ENCODE results near the gene CKS1B. TPM values are rescaled to one million over a fixed set of nuclear protein-coding genes. Genes with fewer than 3 reads are reported as not detected.
A peak's percentile ranks its signal among the peaks of the same experiment; 100 is the strongest.

CKS1B gene
- total and polyA plus RNA-seq, 9 of the 15 experiments (the other 6 are each of a cell fraction or from before 2014, with no cell fraction given) = 215 to 1,103 (median 460) TPM

DNA sequence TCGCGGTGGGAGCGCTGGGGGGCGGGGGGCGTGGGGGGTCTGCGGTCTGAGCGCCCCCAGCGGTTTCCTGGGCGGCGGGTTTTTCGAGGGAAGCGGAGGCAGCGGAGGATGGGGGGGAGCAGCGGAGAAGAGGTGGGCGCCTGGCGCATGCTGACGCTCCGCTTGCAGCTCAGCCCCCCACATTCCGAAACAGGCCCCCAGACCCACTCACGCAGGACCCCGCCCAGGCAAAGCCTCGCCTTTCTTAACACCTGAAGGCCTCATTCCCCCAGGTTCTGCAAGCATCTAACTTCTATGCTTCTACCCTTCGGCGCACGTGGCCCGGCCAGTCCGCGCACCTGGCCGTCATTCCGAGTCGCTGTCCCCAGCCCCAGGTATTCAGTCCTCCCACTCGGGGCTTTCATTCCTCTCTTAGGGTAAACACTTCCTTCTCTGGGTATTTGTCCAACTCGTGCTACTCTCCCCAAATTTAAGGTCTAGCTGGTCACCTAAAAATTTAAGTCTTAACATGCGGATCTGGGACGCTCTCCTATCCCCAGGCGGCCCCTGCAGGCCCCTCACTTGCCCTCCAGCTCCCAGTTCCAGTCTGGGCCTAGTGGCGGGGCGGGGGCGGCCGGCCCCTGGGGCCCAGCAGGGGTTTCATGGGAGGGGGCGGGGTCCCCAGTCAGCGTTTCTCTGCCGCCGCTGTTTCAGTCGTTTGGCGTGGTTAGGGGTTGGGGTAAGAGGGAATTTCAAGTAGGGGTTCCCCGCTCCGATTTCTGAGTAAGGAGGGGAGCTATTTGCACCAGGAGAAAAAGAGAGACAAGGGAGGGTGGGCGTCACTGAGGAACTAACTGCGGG is 25.3 kb downstream of the CKS1B start (continued):
- TF ChIP-seq, protein P1, sequence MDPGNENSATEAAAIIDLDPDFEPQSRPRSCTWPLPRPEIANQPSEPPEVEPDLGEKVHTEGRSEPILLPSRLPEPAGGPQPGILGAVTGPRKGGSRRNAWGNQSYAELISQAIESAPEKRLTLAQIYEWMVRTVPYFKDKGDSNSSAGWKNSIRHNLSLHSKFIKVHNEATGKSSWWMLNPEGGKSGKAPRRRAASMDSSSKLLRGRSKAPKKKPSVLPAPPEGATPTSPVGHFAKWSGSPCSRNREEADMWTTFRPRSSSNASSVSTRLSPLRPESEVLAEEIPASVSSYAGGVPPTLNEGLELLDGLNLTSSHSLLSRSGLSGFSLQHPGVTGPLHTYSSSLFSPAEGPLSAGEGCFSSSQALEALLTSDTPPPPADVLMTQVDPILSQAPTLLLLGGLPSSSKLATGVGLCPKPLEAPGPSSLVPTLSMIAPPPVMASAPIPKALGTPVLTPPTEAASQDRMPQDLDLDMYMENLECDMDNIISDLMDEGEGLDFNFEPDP (CRISPR knock-in tag; IDR thresholded peaks at IDR 0.05) = no peak
- TF ChIP-seq, protein P2, sequence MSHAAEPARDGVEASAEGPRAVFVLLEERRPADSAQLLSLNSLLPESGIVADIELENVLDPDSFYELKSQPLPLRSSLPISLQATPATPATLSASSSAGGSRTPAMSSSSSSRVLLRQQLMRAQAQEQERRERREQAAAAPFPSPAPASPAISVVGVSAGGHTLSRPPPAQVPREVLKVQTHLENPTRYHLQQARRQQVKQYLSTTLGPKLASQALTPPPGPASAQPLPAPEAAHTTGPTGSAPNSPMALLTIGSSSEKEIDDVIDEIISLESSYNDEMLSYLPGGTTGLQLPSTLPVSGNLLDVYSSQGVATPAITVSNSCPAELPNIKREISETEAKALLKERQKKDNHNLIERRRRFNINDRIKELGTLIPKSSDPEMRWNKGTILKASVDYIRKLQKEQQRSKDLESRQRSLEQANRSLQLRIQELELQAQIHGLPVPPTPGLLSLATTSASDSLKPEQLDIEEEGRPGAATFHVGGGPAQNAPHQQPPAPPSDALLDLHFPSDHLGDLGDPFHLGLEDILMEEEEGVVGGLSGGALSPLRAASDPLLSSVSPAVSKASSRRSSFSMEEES (CRISPR knock-in tag; IDR thresholded peaks at IDR 0.05) = no peak
- TF ChIP-seq THRA (IDR thresholded peaks at IDR 0.05) = no peak
- no peak for TF ChIP-seq ILF3 (IDR thresholded peaks at IDR 0.05; ENCODE audit: borderline replicate concordance)
- TF ChIP-seq RFX7 (CRISPR knock-in tag; IDR thresholded peaks at IDR 0.05) = no peak
- TF ChIP-seq PYGO2 (tag; IDR thresholded peaks at IDR 0.05) = no peak
- no peak for TF ChIP-seq TRIM28 (IDR thresholded peaks at IDR 0.05)
- TF ChIP-seq, protein P3, sequence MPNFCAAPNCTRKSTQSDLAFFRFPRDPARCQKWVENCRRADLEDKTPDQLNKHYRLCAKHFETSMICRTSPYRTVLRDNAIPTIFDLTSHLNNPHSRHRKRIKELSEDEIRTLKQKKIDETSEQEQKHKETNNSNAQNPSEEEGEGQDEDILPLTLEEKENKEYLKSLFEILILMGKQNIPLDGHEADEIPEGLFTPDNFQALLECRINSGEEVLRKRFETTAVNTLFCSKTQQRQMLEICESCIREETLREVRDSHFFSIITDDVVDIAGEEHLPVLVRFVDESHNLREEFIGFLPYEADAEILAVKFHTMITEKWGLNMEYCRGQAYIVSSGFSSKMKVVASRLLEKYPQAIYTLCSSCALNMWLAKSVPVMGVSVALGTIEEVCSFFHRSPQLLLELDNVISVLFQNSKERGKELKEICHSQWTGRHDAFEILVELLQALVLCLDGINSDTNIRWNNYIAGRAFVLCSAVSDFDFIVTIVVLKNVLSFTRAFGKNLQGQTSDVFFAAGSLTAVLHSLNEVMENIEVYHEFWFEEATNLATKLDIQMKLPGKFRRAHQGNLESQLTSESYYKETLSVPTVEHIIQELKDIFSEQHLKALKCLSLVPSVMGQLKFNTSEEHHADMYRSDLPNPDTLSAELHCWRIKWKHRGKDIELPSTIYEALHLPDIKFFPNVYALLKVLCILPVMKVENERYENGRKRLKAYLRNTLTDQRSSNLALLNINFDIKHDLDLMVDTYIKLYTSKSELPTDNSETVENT (CRISPR knock-in tag; IDR thresholded peaks at IDR 0.05) = no peak
- TF ChIP-seq ELF1 (tag; IDR thresholded peaks at IDR 0.05) = peak; percentile 23; the same call in 1 of the 2 replicates
- TF ChIP-seq, protein P4, sequence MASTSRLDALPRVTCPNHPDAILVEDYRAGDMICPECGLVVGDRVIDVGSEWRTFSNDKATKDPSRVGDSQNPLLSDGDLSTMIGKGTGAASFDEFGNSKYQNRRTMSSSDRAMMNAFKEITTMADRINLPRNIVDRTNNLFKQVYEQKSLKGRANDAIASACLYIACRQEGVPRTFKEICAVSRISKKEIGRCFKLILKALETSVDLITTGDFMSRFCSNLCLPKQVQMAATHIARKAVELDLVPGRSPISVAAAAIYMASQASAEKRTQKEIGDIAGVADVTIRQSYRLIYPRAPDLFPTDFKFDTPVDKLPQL (IDR thresholded peaks at IDR 0.05; ENCODE audit: extremely low read depth, insufficient read length) = no peak
- no peak for TF ChIP-seq FOXJ3 (CRISPR knock-in tag; IDR thresholded peaks at IDR 0.05)
- TF ChIP-seq, protein P5, sequence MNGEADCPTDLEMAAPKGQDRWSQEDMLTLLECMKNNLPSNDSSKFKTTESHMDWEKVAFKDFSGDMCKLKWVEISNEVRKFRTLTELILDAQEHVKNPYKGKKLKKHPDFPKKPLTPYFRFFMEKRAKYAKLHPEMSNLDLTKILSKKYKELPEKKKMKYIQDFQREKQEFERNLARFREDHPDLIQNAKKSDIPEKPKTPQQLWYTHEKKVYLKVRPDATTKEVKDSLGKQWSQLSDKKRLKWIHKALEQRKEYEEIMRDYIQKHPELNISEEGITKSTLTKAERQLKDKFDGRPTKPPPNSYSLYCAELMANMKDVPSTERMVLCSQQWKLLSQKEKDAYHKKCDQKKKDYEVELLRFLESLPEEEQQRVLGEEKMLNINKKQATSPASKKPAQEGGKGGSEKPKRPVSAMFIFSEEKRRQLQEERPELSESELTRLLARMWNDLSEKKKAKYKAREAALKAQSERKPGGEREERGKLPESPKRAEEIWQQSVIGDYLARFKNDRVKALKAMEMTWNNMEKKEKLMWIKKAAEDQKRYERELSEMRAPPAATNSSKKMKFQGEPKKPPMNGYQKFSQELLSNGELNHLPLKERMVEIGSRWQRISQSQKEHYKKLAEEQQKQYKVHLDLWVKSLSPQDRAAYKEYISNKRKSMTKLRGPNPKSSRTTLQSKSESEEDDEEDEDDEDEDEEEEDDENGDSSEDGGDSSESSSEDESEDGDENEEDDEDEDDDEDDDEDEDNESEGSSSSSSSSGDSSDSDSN (IDR thresholded peaks at IDR 0.05; ENCODE audit: borderline replicate concordance in 1 of 2, low read depth in 2 of 2, low read length in 2 of 2) = no peak; a peak in 1 of 4 replicates
- peak; percentile 58 for TF ChIP-seq POLR2B (IDR thresholded peaks at IDR 0.05; ENCODE audit: low read depth, partially characterized antibody)
- TF ChIP-seq MBD1 (CRISPR knock-in tag; IDR thresholded peaks at IDR 0.05) = no peak
